ENCODE measurements around the gene GCC1. TPM values are rescaled to one million over a fixed set of nuclear protein-coding genes. Genes with fewer than 3 reads are reported as not detected.

Gene GCC1, protein sequence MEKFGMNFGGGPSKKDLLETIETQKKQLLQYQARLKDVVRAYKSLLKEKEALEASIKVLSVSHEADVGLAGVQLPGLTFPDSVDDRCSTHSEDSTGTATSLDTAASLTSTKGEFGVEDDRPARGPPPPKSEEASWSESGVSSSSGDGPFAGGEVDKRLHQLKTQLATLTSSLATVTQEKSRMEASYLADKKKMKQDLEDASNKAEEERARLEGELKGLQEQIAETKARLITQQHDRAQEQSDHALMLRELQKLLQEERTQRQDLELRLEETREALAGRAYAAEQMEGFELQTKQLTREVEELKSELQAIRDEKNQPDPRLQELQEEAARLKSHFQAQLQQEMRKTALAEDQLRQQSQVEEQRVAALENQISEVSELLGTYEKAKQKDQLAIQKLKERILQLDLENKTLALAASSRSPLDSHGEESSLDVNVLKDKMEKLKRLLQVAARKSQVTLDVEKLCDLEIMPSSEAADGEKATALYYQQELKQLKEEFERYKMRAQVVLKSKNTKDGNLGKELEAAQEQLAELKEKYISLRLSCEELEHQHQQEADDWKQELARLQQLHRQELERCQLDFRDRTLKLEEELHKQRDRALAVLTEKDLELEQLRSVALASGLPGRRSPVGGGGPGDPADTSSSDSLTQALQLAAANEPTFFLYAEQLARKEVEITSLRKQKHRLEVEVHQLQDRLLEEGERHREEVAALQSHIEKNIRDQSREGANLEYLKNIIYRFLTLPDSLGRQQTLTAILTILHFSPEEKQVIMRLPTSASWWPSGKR
- 10 to 100 TPM; 17.8 to 18.1 TPM for total RNA-seq

GRCh38 chr7:127585044-127585953 lies at the start of gene GCC1:
GCC1 (minus strand) TSS chr7:127585596; CDS start chr7:127585182, 414 bp downstream.

GRCh38 chr7:127618042-127618441 lies 32.6 kb upstream of the GCC1 start, which contains the start of gene PAX4:
PAX4 (minus strand) TSS chr7:127618142; CDS start chr7:127615928, 2,214 bp downstream.

DNA sequence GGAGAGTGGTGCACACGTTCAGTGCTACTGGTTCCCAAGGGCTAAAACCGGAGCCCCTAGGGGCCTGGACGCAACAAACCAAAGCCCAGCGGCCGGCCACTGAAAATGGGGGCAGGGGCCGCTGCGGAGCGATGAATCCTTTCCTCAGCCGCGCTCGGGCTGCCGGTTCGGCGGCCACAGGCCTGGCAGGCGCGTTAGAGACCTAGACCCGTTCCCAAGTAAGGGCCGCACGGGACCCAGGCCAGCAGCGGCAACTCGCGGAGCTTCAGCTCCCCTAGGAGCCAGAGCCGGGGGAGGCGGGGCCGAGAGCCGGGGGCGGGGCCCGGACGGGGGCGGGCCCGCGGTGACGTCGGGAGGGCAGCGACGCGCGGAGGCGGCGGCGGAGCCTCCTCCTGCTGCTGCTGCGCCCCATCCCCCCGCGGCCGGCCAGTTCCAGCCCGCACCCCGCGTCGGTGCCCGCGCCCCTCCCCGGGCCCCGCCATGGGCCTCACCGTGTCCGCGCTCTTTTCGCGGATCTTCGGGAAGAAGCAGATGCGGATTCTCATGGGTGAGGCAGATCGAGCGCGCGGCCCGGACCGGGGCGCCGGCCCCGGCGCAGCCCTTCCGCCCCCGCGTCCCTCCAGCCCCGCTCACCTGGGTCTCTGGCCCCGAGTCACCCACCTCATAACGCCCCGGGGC lies 2.8 kb upstream of the GCC1 start, which contains the start of gene ARF5:
Gene ARF5 (plus strand): TSS at position 393 of the 678 bp plus-strand sequence. CDS start 88 bp downstream, at position 481.

Other genes starting within 250 kb of the GCC1 start
- gene ZNF800, start 192.9 kb downstream of the GCC1 start, total RNA-seq: 10 to 100 TPM; 40.2 to 44.1 TPM
- gene ARF5, start 2.8 kb upstream of the GCC1 start, total RNA-seq: 100 to 1,000 TPM; 137 to 141 TPM
- gene FSCN3, start 8.1 kb upstream of the GCC1 start, total RNA-seq: 1 to 10 TPM; 1.1 to 2.4 TPM
- gene PAX4, start 32.5 kb upstream of the GCC1 start, total RNA-seq: not detected
- gene SND1, start 66.6 kb upstream of the GCC1 start, total RNA-seq: 100 to 1,000 TPM; 190 to 195 TPM

All from activated naive CD4-positive, alpha-beta T cell treated with anti-CD3 and anti-CD28 coated beads, Interleukin-2, amount 10 ng/mL, durations not matched to agents 5 hours and 36 hours (primary cell).